ENCODE results near the gene OSBPL2. TPM values are rescaled to one million over a fixed set of nuclear protein-coding genes. Genes with fewer than 3 reads are reported as not detected.

Gene OSBPL2
- total and polyA plus RNA-seq, 2 donors (not counting 3 experiments of a cell fraction or from before 2014, with no cell fraction given), result 13.1 to 33.0 TPM

- Histone ChIP-seq H3K4me1 (ENCODE audit: control insufficient read depth, extremely low read depth, insufficient read depth, low read length) (peaks cover 19% of the 10 kb centered on the region), H2AFZ (ENCODE audit: low read depth, low read length) (no peak overlapping the region), H4K20me1 (replicated peaks; ENCODE audit: control insufficient read depth, extremely low read depth, insufficient read depth, low read length) (no peaks in the 10 kb centered on the region), H3K9me1 (replicated peaks; ENCODE audit: control insufficient read depth, extremely low read depth, insufficient read depth, low read length) (no peaks in the 10 kb centered on the region), H3K4me3 (replicated peaks in 1 of 3; ENCODE audit: insufficient read depth in 1 of 3, low read depth in 1 of 3, low read length in 3 of 3) (no peak overlapping the region), H3K4me2 (ENCODE audit: insufficient read depth, low read length) (no peak overlapping the region), H3K27me3 (ENCODE audit: control insufficient read depth in 2 of 2, insufficient read depth in 2 of 2, low read length in 2 of 2) (no peaks in the 10 kb centered on the region), H3K36me3 (ENCODE audit: control insufficient read depth in 2 of 2, extremely low read depth in 1 of 2, insufficient read depth in 2 of 2, low read length in 2 of 2) (peaks cover 5 to 33% of the 10 kb centered on the region in 2 experiments), H3K9ac (replicated peaks; ENCODE audit: extremely low read depth, insufficient read depth, low read length) (no peak overlapping the region), H3K9me3 (replicated peaks; ENCODE audit: control insufficient read depth, insufficient read depth, low read length) (no peaks in the 10 kb centered on the region), H3K79me2 (ENCODE audit: control insufficient read depth, insufficient read depth, low read length) (no peaks in the 10 kb centered on the region), H3K27ac (ENCODE audit: insufficient read depth, low read depth, low read length) (peak overlapping the region; percentile 91)
- no peak for FAIRE-seq
- BruUV-seq (replicated peaks), result no TSS peak
- ChIA-PET POLR2A (no interaction called here), CTCF (interaction anchor here (2.2 kb wide), 1 partner anchor 98 kb away, joined by 10 read pairs; no protein-coding TSS in a partner anchor)
- no peak for DNase-seq (ENCODE audit: low read depth, low spot score)
- intact Hi-C loops (cut with micrococcal nuclease) (loop anchor here (2.0 kb wide), 1 partner anchor 46 kb away; the partner anchor contains the start of gene OSBPL2), dilution Hi-C loops (cut with MboI; ENCODE audit: extremely low pct_ligation_motif_present, low sequenced_read_pairs) (no loop called here)
- no peak for TF ChIP-seq GATA2 (IDR thresholded peaks at IDR 0.05; ENCODE audit: insufficient read depth, insufficient read length, low read depth, low read length)
- TF ChIP-seq POLR2A (IDR thresholded peaks at IDR 0.05; ENCODE audit: low read depth, low read length), result no peak
- no peak for TF ChIP-seq JUN (IDR thresholded peaks at IDR 0.05; ENCODE audit: borderline replicate concordance, insufficient read depth, insufficient read length, low read depth)
- no peak for TF ChIP-seq FOS (IDR thresholded peaks at IDR 0.05; ENCODE audit: borderline replicate concordance, insufficient read depth, low read length)
- no peak for TF ChIP-seq CTCF (IDR thresholded peaks at IDR 0.05; ENCODE audit: extremely low read depth in 1 of 2, insufficient read depth in 1 of 2, low read depth in 1 of 2, low read length in 2 of 2)
- TF ChIP-seq MYC (IDR thresholded peaks at IDR 0.05; ENCODE audit: low read depth, low read length), result no peak
- no peak for TF ChIP-seq EZH2 (IDR thresholded peaks at IDR 0.05; ENCODE audit: borderline replicate concordance, low read depth, low read length, severe bottlenecking)
- TF ChIP-seq POLR2AphosphoS5 (IDR thresholded peaks at IDR 0.05; ENCODE audit: insufficient read depth, low read depth, low read length), result no peak
- TF ChIP-seq, protein P1, sequence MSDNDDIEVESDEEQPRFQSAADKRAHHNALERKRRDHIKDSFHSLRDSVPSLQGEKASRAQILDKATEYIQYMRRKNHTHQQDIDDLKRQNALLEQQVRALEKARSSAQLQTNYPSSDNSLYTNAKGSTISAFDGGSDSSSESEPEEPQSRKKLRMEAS (IDR thresholded peaks at IDR 0.05; ENCODE audit: insufficient read depth, insufficient read length), result no peak
These were observed 46.1 kb downstream of the OSBPL2 start for GRCh38 chr20:62284448-62284847.

Data from endothelial cell of umbilical vein (primary cell).